Brain microvascular endothelial cell (primary cell): ENCODE data around the gene RYR3.

Experiments
- DNase-seq: peaks from one replicate; pipeline ENCODE4 v3.0.0-alpha.2; 2020
- H3K27ac ChIP-seq: fragments of 250-450 bp; sonication (Bioruptor Pico); 2 replicates; pipeline ENCODE4 v1.5.1; 2020; ENCODE audit warnings: mild to moderate bottlenecking, moderate library complexity
- H3K27me3 ChIP-seq: fragments of 250-450 bp; sonication (Bioruptor Pico); replicated peaks from 2 replicates; pipeline ENCODE4 v1.5.1; 2020; ENCODE audit warnings: mild to moderate bottlenecking
- H3K36me3 ChIP-seq: fragments of 250-450 bp; sonication (Bioruptor Pico); replicated peaks from 2 replicates; pipeline ENCODE4 v1.5.1; 2020; ENCODE audit warnings: mild to moderate bottlenecking
- H3K4me3 ChIP-seq: 2 replicates; pipeline ENCODE4 v1.5.1; 2011; ENCODE audit warnings: low read depth, mild to moderate bottlenecking, control low read depth, low read length, moderate library complexity
- CTCF ChIP-seq: IDR thresholded peaks from 2 replicates; pipeline ENCODE4 v1.5.1; 2011; ENCODE audit warnings: low read depth, mild to moderate bottlenecking, moderate library complexity, low read length, control low read depth, inconsistent platforms; ENCODE audit errors: missing control alignments
- in situ Hi-C: cut with HindIII; loops from 2 replicates; pipeline ENCODE4 v1.10.0; 2017; ENCODE audit warnings: low sequenced_read_pairs, low pct_ligation_motif_present

The RYR3 gene

GRCh38 chr15:33358306-33358705, 47.5 kb downstream of the RYR3 start:
- no peak for TF ChIP-seq CTCF
- Histone ChIP-seq H3K36me3 (no peaks in the 10 kb centered on the region), H3K4me3 (no peak overlapping the region), H3K27me3 (no peaks in the 10 kb centered on the region), H3K27ac (no peak overlapping the region)
- in situ Hi-C loops = no loop called here
- no peak for DNase-seq

- TF ChIP-seq CTCF = no peak
- Histone ChIP-seq H3K36me3 (no peaks in the 10 kb centered on the region), H3K27me3 (no peaks in the 10 kb centered on the region), H3K4me3 (no peak overlapping the region), H3K27ac (no peak overlapping the region)
- no peak for DNase-seq
- in situ Hi-C loops = no loop called here
Observed at GRCh38 chr15:33360886-33361285, 50.1 kb downstream of the RYR3 start.

DNA sequence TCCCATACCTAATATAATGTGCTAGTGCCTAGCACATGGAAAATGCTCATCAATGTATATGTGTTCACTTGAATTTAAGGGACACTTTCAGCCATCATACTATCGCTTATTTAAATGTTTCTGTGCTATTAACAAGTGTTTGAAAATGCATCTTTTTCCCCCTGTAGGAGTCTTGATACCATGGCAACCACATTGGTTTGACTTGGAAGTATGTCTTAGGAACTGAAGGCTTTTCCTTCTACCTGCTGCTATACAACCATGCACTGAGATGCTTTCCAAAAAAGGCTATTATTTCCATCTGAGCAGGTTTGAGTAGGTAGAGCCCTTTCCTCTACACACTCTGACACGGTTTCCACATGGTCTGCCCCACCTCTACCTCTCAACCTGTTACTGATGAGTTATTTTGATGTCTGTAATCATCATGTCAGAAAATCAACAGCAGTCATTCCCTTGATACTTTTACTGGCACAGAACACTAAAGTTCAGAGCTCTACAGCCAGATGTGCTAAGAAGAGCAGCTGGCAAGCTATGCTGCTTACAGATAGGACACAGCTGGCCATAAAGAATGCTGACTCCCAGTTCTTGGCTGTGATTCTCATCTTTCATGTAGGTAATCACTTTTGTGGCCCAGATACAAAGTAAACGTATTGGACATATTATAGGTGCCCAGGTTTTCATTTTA, 59.3 kb downstream of the RYR3 start:
- H3K27ac ChIP-seq = no peak overlapping the region
- in situ Hi-C loops = no loop called here
- H3K27me3 ChIP-seq = no peaks in the 10 kb centered on the region
- TF ChIP-seq CTCF = no peak
- no peak overlapping the region for H3K4me3 ChIP-seq
- H3K36me3 ChIP-seq = no peaks in the 10 kb centered on the region
- DNase-seq = no peak

DNA sequence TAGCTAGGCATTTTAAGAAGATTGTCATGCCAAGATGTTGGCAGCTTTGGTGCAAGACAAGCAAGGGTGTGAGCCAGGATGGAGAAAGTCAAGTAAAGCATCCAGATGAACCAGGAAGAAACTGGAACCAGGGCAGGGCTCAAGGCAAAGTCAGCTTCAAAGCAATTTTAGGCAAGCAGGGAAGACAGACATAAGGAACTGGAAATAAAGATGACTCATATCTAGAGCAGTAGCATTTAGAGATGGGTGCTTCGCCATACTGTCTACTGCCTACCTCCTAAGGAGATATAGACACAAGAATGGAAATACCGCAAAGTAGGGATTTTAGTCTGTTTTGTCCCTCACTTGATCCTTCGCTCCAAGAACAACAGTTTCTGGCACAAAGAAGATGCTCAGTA, 59.9 kb downstream of the RYR3 start:
- no peak overlapping the region for H3K4me3 ChIP-seq
- H3K27ac ChIP-seq = no peak overlapping the region
- no peaks in the 10 kb centered on the region for H3K36me3 ChIP-seq
- in situ Hi-C loops = no loop called here
- H3K27me3 ChIP-seq = no peaks in the 10 kb centered on the region
- DNase-seq = no peak
- no peak for TF ChIP-seq CTCF

GRCh38 chr15:33371159-33371558, 60.4 kb downstream of the RYR3 start:
- no peaks in the 10 kb centered on the region for H3K27me3 ChIP-seq
- in situ Hi-C loops = no loop called here

More at GRCh38 chr15:33371159-33371558, 60.4 kb downstream of the RYR3 start:
- no peak overlapping the region for H3K4me3 ChIP-seq
- no peaks in the 10 kb centered on the region for H3K36me3 ChIP-seq
- TF ChIP-seq CTCF = no peak
- DNase-seq = no peak
- no peak overlapping the region for H3K27ac ChIP-seq
